GM19452 (cell line): Measurements from ENCODE around the gene PADI4.

Source experiments
- ATAC-seq: cut with Tn5 transposase; IDR thresholded peaks from one replicate; pipeline ENCODE4 v1.9.1; 2021; ENCODE audit not compliant: unreplicated experiment

The PADI4 gene

GRCh38 chr1:17347769-17348592 is 40.0 kb downstream of the PADI4 start:
- ATAC-seq: no peak

- no peak for ATAC-seq
These were observed 40.7 kb downstream of the PADI4 start for GRCh38 chr1:17348593-17349234.

- ATAC-seq: no peak
These were observed 42.1 kb downstream of the PADI4 start for GRCh38 chr1:17350083-17350482.

- ATAC-seq: no peak
These were observed 43.0 kb downstream of the PADI4 start for GRCh38 chr1:17350928-17351446.

- ATAC-seq: no peak
These were observed 43.8 kb downstream of the PADI4 start for GRCh38 chr1:17351598-17352324.

GRCh38 chr1:17352419-17352909 is 44.5 kb downstream of the PADI4 start:
- no peak for ATAC-seq

GRCh38 chr1:17355898-17356297 is 47.9 kb downstream of the PADI4 start:
- no peak for ATAC-seq

- no peak for ATAC-seq
These were observed 48.5 kb downstream of the PADI4 start for GRCh38 chr1:17356387-17357026.

- ATAC-seq: no peak
These were observed 50.6 kb downstream of the PADI4 start for GRCh38 chr1:17358557-17358956.

- ATAC-seq: no peak
These were observed 51.0 kb downstream of the PADI4 start for GRCh38 chr1:17359031-17359430.

GRCh38 chr1:17359808-17360207 is 51.8 kb downstream of the PADI4 start:
- ATAC-seq: no peak

GRCh38 chr1:17360272-17360956 is 52.4 kb downstream of the PADI4 start:
- ATAC-seq: no peak

GRCh38 chr1:17361687-17362086 is 53.7 kb downstream of the PADI4 start:
- no peak for ATAC-seq

- ATAC-seq: no peak
These were observed 55.4 kb downstream of the PADI4 start for GRCh38 chr1:17363351-17363750.

- no peak for ATAC-seq
These were observed 55.8 kb downstream of the PADI4 start for GRCh38 chr1:17363771-17364170.

GRCh38 chr1:17365293-17365692 is 57.3 kb downstream of the PADI4 start:
- no peak for ATAC-seq

GRCh38 chr1:17369466-17369865 is 61.5 kb downstream of the PADI4 start:
- ATAC-seq: no peak

- ATAC-seq: no peak
These were observed 62.6 kb downstream of the PADI4 start for GRCh38 chr1:17370618-17371017.

GRCh38 chr1:17371896-17372295 is 63.9 kb downstream of the PADI4 start, which contains the start of gene PADI6:
Gene PADI6 (plus strand): TSS chr1:17372196. CDS start chr1:17372246, 50 bp downstream.
- ATAC-seq: no peak

GRCh38 chr1:17372955-17373354 is 65.0 kb downstream of the PADI4 start:
- no peak for ATAC-seq
